ENCODE measurements around the gene TSPAN9.

TSPAN9 gene

DNA sequence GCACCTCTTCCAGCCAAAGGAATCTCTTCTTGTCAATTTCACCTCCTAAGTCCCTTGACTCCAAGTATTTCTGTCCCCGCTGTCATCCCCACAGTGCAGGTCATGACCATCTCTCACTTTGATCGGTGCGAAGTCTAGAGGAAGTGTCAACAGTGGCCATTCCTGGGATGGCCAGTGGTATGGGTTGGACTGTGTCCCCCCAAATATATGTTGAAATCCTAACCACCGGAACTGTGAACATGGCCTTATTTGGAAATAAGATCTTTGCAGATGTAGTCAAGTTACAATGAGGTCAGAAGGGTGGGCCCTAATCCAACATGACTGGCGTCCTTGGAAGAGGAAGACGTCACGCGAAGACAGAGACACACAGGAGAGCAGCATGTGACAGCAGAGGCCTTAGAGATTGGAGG lies 257.9 kb downstream of the TSPAN9 start:
- no peak for DNase-seq (ENCODE audit: low read depth, low spot score)

All from astrocyte of the hippocampus (primary cell).